Caco-2 (cell line): ENCODE measurements around the gene LRRC8B. TPM values are rescaled to one million over a fixed set of nuclear protein-coding genes. Genes with fewer than 3 reads are reported as not detected.

Experiments
- BruUV-seq: library from RNA; stranded (reverse); fragments of 400-500 nt; replicated peaks from 2 replicates; lab custom pipeline; 2021; lab: Mats Ljungman, UMichigan
- CTCF ChIA-PET: fragments of 300-600 bp; sonication (Branson Sonifier 250); formaldehyde crosslinking; loops from one replicate; lab custom pipeline; 2022; ENCODE audit warnings: antibody characterized with exemption; lab: Charles Lee
- POLR2A ChIA-PET: fragments of 300-600 bp; sonication (Branson Sonifier 250); formaldehyde crosslinking; loops from one replicate; lab custom pipeline; 2022; ENCODE audit warnings: antibody characterized with exemption; lab: Charles Lee
- DNase-seq, 2 experiments: peaks; one replicate each; pipeline versions ENCODE4 v3.0.0 to v3.0.0-alpha.2; 2020 to 2022
- H3K27me3 ChIP-seq: replicated peaks from 2 replicates; pipeline ENCODE4 v1.6.0; 2011; ENCODE audit warnings: low read length; ENCODE audit not compliant: control insufficient read depth, insufficient read depth
- H3K36me3 ChIP-seq: 2 replicates; pipeline ENCODE4 v1.5.1; 2011; ENCODE audit warnings: low read length; ENCODE audit not compliant: control insufficient read depth, insufficient read depth
- H3K4me1 ChIP-seq: fragments of 250-450 bp; sonication (Bioruptor Pico); 2 replicates; pipeline ENCODE4 v1.5.1; 2020; ENCODE audit warnings: mild to moderate bottlenecking
- H3K4me3 ChIP-seq: 2 replicates; pipeline ENCODE4 v1.5.1; 2011; ENCODE audit warnings: low read depth, mild to moderate bottlenecking, control low read depth, low read length
- H3K9me3 ChIP-seq: fragments of 250-450 bp; sonication (Bioruptor Pico); 2 replicates; pipeline ENCODE4 v1.5.1; 2020; ENCODE audit warnings: mild to moderate bottlenecking, moderate library complexity
- H3K27ac Mint-ChIP-seq: one replicate; pipeline ENCODE4 v1.8.0; 2022; ENCODE audit warnings: mixed read lengths; ENCODE audit not compliant: unreplicated experiment
- H3K27me3 Mint-ChIP-seq: one replicate; pipeline ENCODE4 v1.8.0; 2022; ENCODE audit warnings: mixed read lengths; ENCODE audit not compliant: insufficient read depth, unreplicated experiment
- H3K36me3 Mint-ChIP-seq: one replicate; pipeline ENCODE4 v1.8.0; 2022; ENCODE audit warnings: mild to moderate bottlenecking, mixed read lengths; ENCODE audit not compliant: insufficient read depth, unreplicated experiment
- H3K4me1 Mint-ChIP-seq: one replicate; pipeline ENCODE4 v1.8.0; 2022; ENCODE audit warnings: low read depth, mixed read lengths; ENCODE audit not compliant: unreplicated experiment
- H3K4me3 Mint-ChIP-seq: one replicate; pipeline ENCODE4 v1.8.0; 2022; ENCODE audit warnings: mild to moderate bottlenecking, moderate library complexity, mixed read lengths; ENCODE audit not compliant: unreplicated experiment
- H3K9me3 Mint-ChIP-seq: one replicate; pipeline ENCODE4 v1.8.0; 2022; ENCODE audit warnings: mixed read lengths; ENCODE audit not compliant: unreplicated experiment
- CTCF ChIP-seq, 2 experiments: fragments of 200-600 bp in 1 of 2; IDR thresholded peaks; 1 replicate in 1 of 2; 2 replicates in 1 of 2; pipeline versions ENCODE4 v1.5.1 to v1.8.0; 2011 to 2022; ENCODE audit warnings: antibody characterized with exemption in 1 of 2, control low read depth in 1 of 2, inconsistent platforms in 1 of 2, low read depth in 1 of 2, low read length in 1 of 2, mild to moderate bottlenecking in 1 of 2, moderate library complexity in 1 of 2; ENCODE audit not compliant: insufficient read depth in 1 of 2, severe bottlenecking in 1 of 2, unreplicated experiment in 1 of 2
- intact Hi-C: fragments of 100-400 bp; cut with micrococcal nuclease; formaldehyde crosslinking; loops from one replicate; pipeline ENCODE4 v1.10.0; 2022; ENCODE audit not compliant: unreplicated experiment
- total RNA-seq: library from RNA; stranded (reverse); gene quantifications from 2 replicates; pipeline ENCODE4 v1.2.3, GENCODE V29; 2022

The LRRC8B gene
- total RNA-seq, 1 experiment from 2014 or later, result 10.8 TPM

- POLR2A ChIA-PET, result no interaction called here
- no peaks in the 10 kb centered on the region for H3K4me1 ChIP-seq
- no peak overlapping the region for H3K4me3 ChIP-seq
- intact Hi-C loops, result no loop called here
- no peak for DNase-seq
- H3K9me3 ChIP-seq, result no peaks in the 10 kb centered on the region
- no peaks in the 10 kb centered on the region for H3K36me3 ChIP-seq
- H3K9me3 Mint-ChIP-seq, result no peaks in the 10 kb centered on the region
- no peak overlapping the region for H3K27ac Mint-ChIP-seq
- CTCF ChIA-PET, result no interaction called here
- H3K4me3 Mint-ChIP-seq, result no peak overlapping the region
- H3K27me3 ChIP-seq, result no peaks in the 10 kb centered on the region
- no peaks in the 10 kb centered on the region for H3K27me3 Mint-ChIP-seq
- no peaks in the 10 kb centered on the region for H3K36me3 Mint-ChIP-seq
- TF ChIP-seq CTCF (IDR thresholded peaks at IDR 0.05; ENCODE audit: insufficient read depth in 1 of 2, low read depth in 1 of 2, low read length in 1 of 2, severe bottlenecking in 1 of 2, unreplicated experiment in 1 of 2), result no peak
- BruUV-seq, result no TSS peak
- H3K4me1 Mint-ChIP-seq, result no peaks in the 10 kb centered on the region
These were observed 8.2 kb downstream of the LRRC8B start for GRCh38 chr1:89532866-89533265.

- Histone ChIP-seq H3K4me1 (no peaks in the 10 kb centered on the region), H3K36me3 (no peaks in the 10 kb centered on the region), H3K27me3 (no peaks in the 10 kb centered on the region), H3K9me3 (no peaks in the 10 kb centered on the region), H3K4me3 (no peak overlapping the region)
- CTCF ChIA-PET, result no interaction called here
- Mint-ChIP-seq H3K36me3 (no peaks in the 10 kb centered on the region), H3K27ac (no peak overlapping the region), H3K4me1 (no peaks in the 10 kb centered on the region), H3K4me3 (no peak overlapping the region), H3K9me3 (no peaks in the 10 kb centered on the region), H3K27me3 (no peaks in the 10 kb centered on the region)
- DNase-seq, result no peak
- intact Hi-C loops, result no loop called here
- TF ChIP-seq CTCF (IDR thresholded peaks at IDR 0.05; ENCODE audit: insufficient read depth in 1 of 2, low read depth in 1 of 2, low read length in 1 of 2, severe bottlenecking in 1 of 2, unreplicated experiment in 1 of 2), result no peak
- POLR2A ChIA-PET, result no interaction called here
- no TSS peak for BruUV-seq
These were observed 10.9 kb downstream of the LRRC8B start for GRCh38 chr1:89535537-89535936.

GRCh38 chr1:89536555-89537341 lies 12.1 kb downstream of the LRRC8B start:
- no TSS peak for BruUV-seq
- Histone ChIP-seq H3K36me3 (no peaks in the 10 kb centered on the region), H3K27me3 (no peaks in the 10 kb centered on the region), H3K4me1 (no peaks in the 10 kb centered on the region), H3K4me3 (no peak overlapping the region), H3K9me3 (no peaks in the 10 kb centered on the region)
- DNase-seq, result no peak
- POLR2A ChIA-PET, result no interaction called here
- H3K4me3 Mint-ChIP-seq, result no peak overlapping the region
- CTCF ChIA-PET, result no interaction called here
- no peak overlapping the region for H3K27ac Mint-ChIP-seq
- TF ChIP-seq CTCF (IDR thresholded peaks at IDR 0.05; ENCODE audit: insufficient read depth in 1 of 2, low read depth in 1 of 2, low read length in 1 of 2, severe bottlenecking in 1 of 2, unreplicated experiment in 1 of 2), result no peak
- no peaks in the 10 kb centered on the region for H3K9me3 Mint-ChIP-seq
- no peaks in the 10 kb centered on the region for H3K27me3 Mint-ChIP-seq
- no peaks in the 10 kb centered on the region for H3K4me1 Mint-ChIP-seq
- intact Hi-C loops, result no loop called here
- H3K36me3 Mint-ChIP-seq, result no peaks in the 10 kb centered on the region
